ENCODE data around the gene NR1I2.

Gene NR1I2

GRCh38 chr3:119825820-119826219 is 43.9 kb downstream of the NR1I2 start:
- DNase-seq: no peak

DNA sequence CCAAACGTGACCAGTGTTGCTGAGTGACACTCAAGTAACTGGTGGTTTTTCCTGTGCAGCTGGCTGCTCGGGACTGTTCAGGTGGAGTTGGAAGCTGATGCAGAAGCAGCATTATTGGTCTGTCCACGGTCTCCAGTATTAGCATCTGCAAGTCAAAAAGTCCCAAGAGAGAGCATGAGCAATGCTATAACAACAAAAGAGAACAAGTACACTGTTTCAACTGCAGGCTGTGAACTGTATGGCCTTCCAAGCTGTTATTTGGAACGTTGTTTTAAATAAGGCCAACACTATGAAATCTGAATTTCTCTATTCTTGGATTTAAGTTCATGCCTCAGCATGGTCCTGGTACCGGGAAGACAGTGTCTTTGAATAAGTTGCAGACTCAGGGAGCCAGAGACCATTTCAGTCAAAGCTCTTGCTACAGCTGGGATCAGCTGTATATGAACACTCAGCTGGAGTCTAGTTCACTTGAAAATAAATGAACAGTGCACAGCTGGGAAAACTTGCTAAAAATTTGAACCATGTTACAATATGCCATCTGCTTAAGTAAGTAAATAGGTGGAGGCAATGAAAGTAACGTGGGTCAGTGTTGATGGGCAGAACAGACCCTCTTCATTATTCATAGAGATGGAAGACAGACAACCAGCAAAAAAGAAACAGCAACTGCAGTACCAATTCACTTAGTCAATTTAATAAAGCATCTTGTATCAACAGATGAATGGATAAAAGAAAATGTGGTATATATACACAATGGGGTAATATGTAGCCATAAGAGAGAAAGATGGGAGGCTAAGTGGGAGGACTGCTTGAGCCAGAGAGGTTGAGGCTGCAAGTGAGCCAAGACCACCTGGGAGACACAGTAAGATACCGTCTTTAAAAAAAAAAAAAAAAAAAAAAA is 45.1 kb downstream of the NR1I2 start:
- DNase-seq: no peak

DNA sequence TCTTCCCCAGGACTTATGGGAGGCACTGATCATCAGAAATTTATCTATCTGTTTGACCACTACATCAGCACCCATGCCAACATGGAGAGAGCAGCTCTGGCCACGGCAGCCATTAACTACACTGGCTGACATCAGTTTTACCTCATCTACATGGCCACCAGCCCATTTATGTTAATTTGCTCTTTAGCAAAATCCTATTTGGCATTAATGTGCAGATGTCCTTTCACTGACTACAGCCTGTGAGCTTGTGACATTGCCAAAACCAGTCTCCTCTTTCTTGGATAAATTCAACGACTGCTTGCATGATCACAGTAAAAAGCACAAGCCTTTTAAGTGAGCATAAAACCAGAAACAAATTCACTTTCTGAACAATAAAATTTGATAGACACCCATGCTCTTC is 47.5 kb downstream of the NR1I2 start:
- no peak for DNase-seq

- DNase-seq: no peak
Measured at GRCh38 chr3:119831022-119831421, 49.1 kb downstream of the NR1I2 start.

DNA sequence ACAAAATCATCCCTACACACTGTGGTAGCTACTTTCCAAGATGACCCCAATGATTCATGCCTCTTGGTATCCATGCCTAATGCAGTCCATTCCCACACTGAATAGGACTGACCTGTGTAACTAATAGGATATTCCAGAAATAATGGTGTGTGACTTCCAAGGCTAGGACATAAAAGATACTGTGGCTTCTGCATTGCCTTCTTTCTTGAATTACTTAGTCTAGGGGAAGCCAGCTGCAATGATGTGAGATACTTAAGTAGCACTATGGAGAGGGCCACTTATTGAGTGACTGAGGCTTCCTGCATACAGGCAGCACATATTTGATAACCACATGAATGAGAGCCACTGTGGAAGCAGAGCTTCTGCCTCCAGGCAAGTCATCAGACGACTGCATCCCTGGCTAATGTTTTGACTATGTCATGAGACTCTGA is 50.1 kb downstream of the NR1I2 start:
- no peak for DNase-seq

DNA sequence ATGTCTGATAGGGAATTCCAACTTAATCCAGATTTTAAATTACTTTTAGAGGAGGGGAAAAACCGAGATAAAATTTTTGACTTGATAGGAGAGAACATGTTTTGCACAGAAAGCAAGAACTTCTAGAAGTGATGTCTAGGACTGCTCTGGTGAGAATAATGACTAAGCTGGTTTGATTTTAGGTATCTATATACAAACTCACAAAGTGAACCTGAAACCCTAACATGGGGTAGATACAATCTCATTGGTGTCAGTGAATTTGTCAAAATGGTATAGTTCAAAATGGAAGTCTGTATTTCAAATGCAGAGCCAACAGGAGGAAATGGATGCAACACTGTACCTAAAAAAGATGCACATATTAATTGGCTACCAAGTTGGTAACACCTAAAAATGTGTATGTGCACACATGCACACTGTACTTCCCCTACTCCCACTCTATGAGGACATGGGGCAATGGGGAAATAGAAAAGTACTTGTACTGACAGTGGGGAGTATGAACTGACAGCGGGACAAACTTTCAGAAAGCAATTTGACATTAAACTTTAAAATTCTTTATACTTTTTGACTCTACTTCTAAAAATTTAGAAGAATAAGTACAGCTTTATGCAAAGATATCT is 53.0 kb downstream of the NR1I2 start:
- DNase-seq: no peak

DNA sequence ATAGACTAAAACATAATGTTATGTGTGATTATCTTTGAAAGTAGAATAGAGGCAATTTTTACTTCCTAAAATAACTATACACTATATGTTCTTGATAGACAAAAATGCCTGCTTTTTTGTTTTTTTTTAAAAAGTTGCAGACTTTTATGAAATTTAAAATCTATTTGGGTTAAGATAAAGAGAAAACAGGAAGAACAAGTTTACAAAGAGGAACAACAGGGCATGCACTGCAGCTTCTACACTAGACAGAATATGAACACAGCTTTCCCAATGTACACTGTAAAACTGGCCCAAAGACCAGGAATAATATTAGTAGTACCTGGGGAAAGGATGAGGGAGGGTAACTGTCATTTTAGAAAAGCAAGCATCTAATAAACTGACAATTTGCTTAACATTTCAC is 53.7 kb downstream of the NR1I2 start:
- DNase-seq: no peak

GRCh38 chr3:119841808-119842471 is 60.0 kb downstream of the NR1I2 start:
- DNase-seq: no peak

- DNase-seq: no peak
Measured at GRCh38 chr3:119849126-119849525, 67.2 kb downstream of the NR1I2 start.

- no peak for DNase-seq
Measured at GRCh38 chr3:119856695-119857094, 74.8 kb downstream of the NR1I2 start.

DNA sequence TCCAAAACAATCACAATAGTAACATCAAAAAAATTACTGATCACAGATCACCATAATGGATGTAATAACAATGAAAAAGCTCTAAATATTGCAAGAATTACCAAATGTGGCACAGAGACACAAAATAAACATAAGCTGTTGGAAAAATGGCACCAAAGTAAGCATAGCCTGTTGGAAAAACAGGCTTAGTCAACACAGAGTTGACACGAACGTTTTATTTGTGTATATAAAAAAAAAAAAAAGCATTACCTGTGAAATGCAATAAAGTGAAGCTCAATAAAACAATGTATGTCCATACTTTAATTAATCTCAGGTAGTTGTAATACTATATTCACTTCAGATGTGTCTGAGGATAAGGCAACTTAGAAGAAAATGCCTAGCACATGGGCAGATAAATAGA is 77.1 kb downstream of the NR1I2 start:
- no peak for DNase-seq

DNA sequence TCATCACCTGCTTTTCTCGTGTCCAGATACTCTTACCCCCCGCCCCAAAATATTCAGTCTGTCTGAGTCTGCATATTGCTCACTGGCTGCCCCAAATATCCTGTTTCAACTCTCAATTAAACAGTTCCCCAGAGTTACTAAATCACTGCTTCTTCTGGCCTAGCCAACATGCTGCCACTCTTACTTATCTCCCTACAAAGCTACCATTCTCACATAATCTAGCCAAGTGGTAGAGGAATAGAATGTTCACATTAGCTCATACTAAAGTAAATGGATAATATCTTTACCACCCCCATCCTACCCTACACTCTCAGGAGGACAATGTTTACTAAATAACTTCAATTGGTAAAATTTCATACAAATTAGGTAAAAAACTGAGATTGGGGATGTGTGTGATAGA is 77.8 kb downstream of the NR1I2 start:
- no peak for DNase-seq

DNA sequence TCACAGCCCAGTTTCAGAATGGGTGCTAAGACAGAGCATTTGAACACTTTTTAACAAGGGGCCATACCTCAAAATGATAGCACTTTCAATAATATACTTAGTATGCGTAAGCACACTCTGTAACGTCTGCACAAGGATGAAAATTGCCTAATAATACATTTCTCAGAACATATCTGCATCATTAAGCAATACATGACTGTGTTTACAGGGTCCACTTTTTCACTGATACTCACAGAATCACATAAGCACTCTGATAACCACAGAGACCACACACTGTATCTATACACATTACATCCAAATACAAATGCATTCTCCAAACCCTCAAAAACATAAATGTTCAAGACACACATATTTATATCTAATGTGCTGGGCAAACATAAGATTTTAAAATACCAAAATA is 79.8 kb downstream of the NR1I2 start:
- no peak for DNase-seq

- no peak for DNase-seq
Measured at GRCh38 chr3:119862616-119863015, 80.7 kb downstream of the NR1I2 start.

- DNase-seq: no peak
Measured at GRCh38 chr3:119864476-119864875, 82.6 kb downstream of the NR1I2 start.
